ENCODE results near the gene ZCRB1.
A peak's percentile ranks its signal among the peaks of the same experiment; 100 is the strongest.

The ZCRB1 gene

GRCh38 chr12:42306297-42306696 lies 19.6 kb downstream of the ZCRB1 start:
- Mint-ChIP-seq H3K4me1 (ENCODE audit: low read depth) (peaks cover 1% of the 10 kb centered on the region), H3K9me3 (ENCODE audit: low read depth) (no peaks in the 10 kb centered on the region), H3K4me3 (no peak overlapping the region), H3K27me3 (no peaks in the 10 kb centered on the region), H3K27ac (no peak overlapping the region), H3K36me3 (peaks cover 2% of the 10 kb centered on the region)

DNA sequence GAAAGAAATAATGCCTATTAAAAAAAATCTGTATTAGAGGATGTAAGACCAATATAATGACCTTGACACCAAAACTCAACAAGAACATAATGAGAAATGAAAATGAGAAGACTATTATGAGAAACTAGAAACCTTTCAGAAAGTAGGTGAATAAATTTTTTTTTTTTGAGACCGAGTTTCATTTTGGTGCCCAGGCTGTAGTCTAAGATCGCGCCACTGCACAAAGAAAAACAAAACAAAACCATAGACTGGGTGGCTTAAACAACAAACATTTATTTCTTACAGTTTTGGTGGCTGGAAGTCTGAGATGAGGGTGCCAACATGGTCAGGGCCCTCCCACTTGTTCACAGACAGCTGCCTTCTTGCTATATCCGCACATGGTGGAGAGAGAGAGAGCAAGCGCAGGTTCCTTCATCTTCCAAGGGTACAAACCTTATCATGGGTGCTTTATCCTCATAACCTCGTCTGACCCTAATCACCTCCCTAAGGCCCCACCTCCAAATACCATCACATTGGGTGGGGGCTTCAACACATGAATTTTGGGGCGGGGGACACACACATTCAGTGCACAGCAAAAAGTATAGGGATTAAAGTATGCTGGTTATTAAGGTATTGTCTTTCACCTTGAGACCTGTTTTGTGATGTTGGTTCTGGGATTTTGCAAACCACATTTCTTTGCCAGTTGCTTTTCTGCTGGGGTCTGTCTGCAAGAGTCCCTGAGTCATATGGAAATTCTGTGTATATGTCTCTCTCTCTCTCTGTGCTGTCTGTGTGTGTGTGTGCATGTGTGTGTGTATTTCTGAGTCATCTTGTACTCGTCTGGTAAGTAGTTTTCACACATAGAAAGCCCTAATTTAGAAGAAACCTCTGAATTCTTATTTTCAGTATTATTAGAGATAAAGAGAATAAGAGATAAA lies 26.2 kb downstream of the ZCRB1 start:
- peaks cover 16% of the 10 kb centered on the region for H3K4me1 Mint-ChIP-seq (ENCODE audit: low read depth)
- no peaks in the 10 kb centered on the region for H3K36me3 Mint-ChIP-seq
- peak overlapping the region; percentile 93 for H3K27ac Mint-ChIP-seq
- H3K4me3 Mint-ChIP-seq = peak overlapping the region; percentile 6
- H3K27me3 Mint-ChIP-seq = no peaks in the 10 kb centered on the region
- no peaks in the 10 kb centered on the region for H3K9me3 Mint-ChIP-seq (ENCODE audit: low read depth)

- Mint-ChIP-seq H3K36me3 (no peaks in the 10 kb centered on the region), H3K4me1 (ENCODE audit: low read depth) (peaks cover 16% of the 10 kb centered on the region), H3K4me3 (no peak overlapping the region), H3K9me3 (ENCODE audit: low read depth) (no peaks in the 10 kb centered on the region), H3K27me3 (no peaks in the 10 kb centered on the region), H3K27ac (no peak overlapping the region)
Observed at GRCh38 chr12:42298887-42299286, 27.0 kb downstream of the ZCRB1 start.

DNA sequence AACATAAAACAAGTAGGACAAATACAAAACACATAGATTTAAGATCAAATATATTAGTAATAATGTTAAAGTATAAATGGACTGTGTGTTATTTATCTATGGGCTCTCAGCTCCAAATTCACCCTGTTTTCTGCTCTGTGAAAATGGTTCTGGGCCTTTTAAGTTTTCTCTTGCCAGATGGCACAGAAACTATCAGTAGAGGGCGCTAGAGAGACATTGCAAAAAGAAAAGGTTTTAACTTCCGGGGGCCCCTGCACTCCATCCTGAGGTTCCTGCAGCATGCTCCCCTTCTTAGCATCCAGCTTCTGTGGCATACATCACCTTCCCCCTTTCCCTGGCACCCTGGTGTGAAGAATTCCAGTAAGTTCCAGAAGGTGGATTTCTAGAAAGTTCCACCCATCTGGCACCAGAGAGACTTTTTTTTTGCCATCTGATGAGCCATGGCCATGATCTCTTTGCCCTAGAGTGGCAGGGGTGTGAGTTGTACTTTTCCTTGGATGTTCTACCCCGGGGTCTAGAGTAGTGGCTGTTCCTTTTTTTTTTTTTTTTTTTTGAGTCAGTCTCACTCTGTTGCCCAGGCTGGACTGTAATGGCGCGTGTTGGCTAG lies 29.3 kb downstream of the ZCRB1 start:
- Mint-ChIP-seq H3K36me3 (no peaks in the 10 kb centered on the region), H3K27me3 (no peaks in the 10 kb centered on the region), H3K9me3 (ENCODE audit: low read depth) (no peaks in the 10 kb centered on the region), H3K4me3 (no peak overlapping the region), H3K27ac (no peak overlapping the region), H3K4me1 (ENCODE audit: low read depth) (peaks cover 16% of the 10 kb centered on the region)

GRCh38 chr12:42291680-42292079 lies 34.2 kb downstream of the ZCRB1 start:
- H3K36me3 Mint-ChIP-seq = peaks cover 3% of the 10 kb centered on the region

DNA sequence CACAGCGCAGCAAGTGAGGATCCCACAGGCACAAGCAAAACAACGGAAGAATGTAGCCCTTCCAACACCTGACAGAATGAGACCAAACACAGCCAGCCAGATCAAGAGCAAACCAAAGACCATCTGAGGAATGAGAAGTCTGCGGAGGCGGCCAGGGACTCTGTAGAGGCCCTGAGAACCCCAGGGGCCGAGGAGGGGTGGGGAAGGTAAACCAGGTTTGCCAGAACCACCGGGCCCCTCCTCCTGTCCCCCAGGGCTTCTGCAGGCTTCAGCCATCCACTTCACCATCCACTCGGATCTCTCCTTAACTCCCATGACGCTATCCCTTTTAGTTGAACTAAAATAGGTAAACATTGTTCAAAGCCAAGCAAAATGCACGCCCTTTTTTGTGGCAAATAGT lies 37.4 kb downstream of the ZCRB1 start:
- no peaks in the 10 kb centered on the region for H3K9me3 Mint-ChIP-seq (ENCODE audit: low read depth)
- peaks cover 3% of the 10 kb centered on the region for H3K36me3 Mint-ChIP-seq
- H3K4me3 Mint-ChIP-seq = no peak overlapping the region
- H3K4me1 Mint-ChIP-seq (ENCODE audit: low read depth) = peaks cover 5% of the 10 kb centered on the region
- peaks cover 6% of the 10 kb centered on the region for H3K27me3 Mint-ChIP-seq
- H3K27ac Mint-ChIP-seq = no peak overlapping the region

More at GRCh38 chr12:42291680-42292079, 34.2 kb downstream of the ZCRB1 start:
- Mint-ChIP-seq H3K9me3 (ENCODE audit: low read depth) (no peaks in the 10 kb centered on the region), H3K4me1 (ENCODE audit: low read depth) (no peaks in the 10 kb centered on the region), H3K27ac (no peak overlapping the region), H3K4me3 (no peak overlapping the region), H3K27me3 (peaks cover 6% of the 10 kb centered on the region)

DNA sequence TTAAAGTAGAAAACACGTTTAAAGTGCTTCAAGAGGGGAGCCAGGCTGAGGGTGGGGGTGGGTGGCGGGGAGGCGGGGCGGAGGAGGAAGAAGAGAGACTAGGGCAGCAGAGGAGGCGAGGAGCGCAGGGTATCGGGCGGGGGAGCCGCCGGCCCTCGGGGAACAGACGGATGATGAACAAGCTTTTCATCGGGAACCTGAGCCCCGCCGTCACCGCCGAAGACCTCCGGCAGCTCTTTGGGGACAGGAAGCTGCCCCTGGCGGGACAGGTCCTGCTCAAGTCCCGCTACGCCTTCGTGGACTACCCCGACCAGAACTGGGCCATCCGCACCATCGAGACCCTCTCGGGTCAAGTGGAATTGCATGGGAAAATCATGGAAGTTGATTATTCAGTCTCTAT lies 39.2 kb downstream of the ZCRB1 start:
- H3K9me3 Mint-ChIP-seq (ENCODE audit: low read depth) = no peaks in the 10 kb centered on the region
- peaks cover 6% of the 10 kb centered on the region for H3K27me3 Mint-ChIP-seq
- H3K27ac Mint-ChIP-seq = no peak overlapping the region
- peaks cover 3% of the 10 kb centered on the region for H3K36me3 Mint-ChIP-seq
- peaks cover 5% of the 10 kb centered on the region for H3K4me1 Mint-ChIP-seq (ENCODE audit: low read depth)
- no peak overlapping the region for H3K4me3 Mint-ChIP-seq

DNA sequence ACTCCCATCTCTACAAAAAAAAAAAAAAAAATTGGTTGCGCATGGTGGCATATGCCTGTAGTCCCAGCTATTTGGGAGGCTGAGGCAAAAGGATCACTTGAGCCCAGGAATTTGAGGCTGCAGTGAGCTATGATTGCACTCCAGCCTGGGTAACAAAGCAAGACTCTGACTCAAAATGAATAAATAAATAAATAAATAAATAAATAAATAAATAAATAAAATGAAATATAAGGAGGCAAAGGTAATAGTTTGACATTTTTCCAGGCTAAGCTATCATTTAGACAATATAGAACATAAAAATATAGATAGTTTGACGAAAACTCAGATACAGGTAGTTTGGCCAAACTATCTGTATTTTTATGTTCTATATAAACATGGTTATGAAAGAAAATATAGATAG lies 40.5 kb downstream of the ZCRB1 start:
- H3K4me3 Mint-ChIP-seq = no peak overlapping the region
- no peaks in the 10 kb centered on the region for H3K9me3 Mint-ChIP-seq (ENCODE audit: low read depth)
- peaks cover 6% of the 10 kb centered on the region for H3K27me3 Mint-ChIP-seq
- H3K4me1 Mint-ChIP-seq (ENCODE audit: low read depth) = peaks cover 5% of the 10 kb centered on the region
- H3K27ac Mint-ChIP-seq = no peak overlapping the region
- H3K36me3 Mint-ChIP-seq = peaks cover 3% of the 10 kb centered on the region

GRCh38 chr12:42284876-42285275 lies 41.0 kb downstream of the ZCRB1 start:
- Mint-ChIP-seq H3K36me3 (peaks cover 3% of the 10 kb centered on the region), H3K4me1 (ENCODE audit: low read depth) (peaks cover 5% of the 10 kb centered on the region), H3K27me3 (peaks cover 6% of the 10 kb centered on the region), H3K27ac (no peak overlapping the region), H3K9me3 (ENCODE audit: low read depth) (no peaks in the 10 kb centered on the region), H3K4me3 (no peak overlapping the region)

GRCh38 chr12:42284157-42284556 lies 41.7 kb downstream of the ZCRB1 start:
- Mint-ChIP-seq H3K4me1 (ENCODE audit: low read depth) (peaks cover 5% of the 10 kb centered on the region), H3K4me3 (no peak overlapping the region), H3K27me3 (peaks cover 4% of the 10 kb centered on the region), H3K9me3 (ENCODE audit: low read depth) (no peaks in the 10 kb centered on the region), H3K36me3 (peaks cover 3% of the 10 kb centered on the region), H3K27ac (no peak overlapping the region)

- Mint-ChIP-seq H3K9me3 (ENCODE audit: low read depth) (no peaks in the 10 kb centered on the region), H3K27me3 (peaks cover 4% of the 10 kb centered on the region), H3K36me3 (peaks cover 3% of the 10 kb centered on the region), H3K27ac (no peak overlapping the region), H3K4me3 (no peak overlapping the region), H3K4me1 (ENCODE audit: low read depth) (peaks cover 5% of the 10 kb centered on the region)
Observed at GRCh38 chr12:42283739-42284138, 42.2 kb downstream of the ZCRB1 start.

DNA sequence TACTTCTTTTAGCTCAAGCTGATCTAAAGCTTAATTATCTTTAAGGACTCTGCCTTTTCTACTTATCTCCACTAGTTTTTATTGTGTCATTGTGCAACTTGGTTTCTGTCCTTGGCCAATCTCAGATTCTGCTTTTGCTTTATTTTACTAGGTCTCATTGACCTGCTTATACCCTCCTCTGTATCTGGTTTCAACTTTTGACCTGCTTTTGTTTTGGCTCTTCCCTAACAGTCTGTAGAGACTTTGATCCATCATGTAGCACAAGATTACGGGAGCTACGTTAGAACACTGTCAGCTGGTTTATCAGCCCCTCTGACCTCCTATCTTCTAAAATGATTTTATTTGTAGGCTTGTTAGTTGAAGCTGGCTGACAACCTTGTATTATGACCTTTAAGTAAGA lies 43.6 kb downstream of the ZCRB1 start:
- no peaks in the 10 kb centered on the region for H3K27me3 Mint-ChIP-seq
- peaks cover 5% of the 10 kb centered on the region for H3K4me1 Mint-ChIP-seq (ENCODE audit: low read depth)
- H3K36me3 Mint-ChIP-seq = peaks cover 2% of the 10 kb centered on the region
- H3K9me3 Mint-ChIP-seq (ENCODE audit: low read depth) = no peaks in the 10 kb centered on the region
- H3K4me3 Mint-ChIP-seq = no peak overlapping the region
- H3K27ac Mint-ChIP-seq = no peak overlapping the region

- no peak overlapping the region for H3K27ac Mint-ChIP-seq
- no peak overlapping the region for H3K4me3 Mint-ChIP-seq
- H3K36me3 Mint-ChIP-seq = peaks cover 2% of the 10 kb centered on the region
- H3K9me3 Mint-ChIP-seq (ENCODE audit: low read depth) = no peaks in the 10 kb centered on the region
- H3K27me3 Mint-ChIP-seq = no peaks in the 10 kb centered on the region
- H3K4me1 Mint-ChIP-seq (ENCODE audit: low read depth) = peaks cover 5% of the 10 kb centered on the region
Observed at GRCh38 chr12:42281844-42282243, 44.0 kb downstream of the ZCRB1 start.

DNA sequence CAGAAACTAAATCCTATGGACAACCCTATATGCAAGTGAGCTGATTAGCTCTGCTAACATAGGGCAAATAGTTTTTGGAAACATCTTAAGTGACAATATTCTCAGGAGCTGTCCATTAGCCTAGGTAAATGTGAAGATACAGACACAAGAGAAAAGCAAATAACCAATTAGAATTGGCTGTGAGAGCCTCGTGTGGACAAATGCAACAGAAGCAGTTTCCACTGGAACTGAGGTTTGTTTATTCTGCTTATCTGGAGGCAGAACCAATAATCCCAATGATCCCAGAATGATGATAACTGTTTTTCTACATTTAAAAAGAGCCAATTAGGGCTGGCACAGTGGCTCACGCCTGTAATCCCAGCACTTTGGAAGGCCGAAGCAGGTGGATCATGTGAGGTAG lies 44.6 kb downstream of the ZCRB1 start:
- Mint-ChIP-seq H3K4me1 (ENCODE audit: low read depth) (peaks cover 5% of the 10 kb centered on the region), H3K9me3 (ENCODE audit: low read depth) (no peaks in the 10 kb centered on the region), H3K36me3 (peaks cover 2% of the 10 kb centered on the region), H3K27ac (no peak overlapping the region), H3K4me3 (no peak overlapping the region), H3K27me3 (no peaks in the 10 kb centered on the region)

DNA sequence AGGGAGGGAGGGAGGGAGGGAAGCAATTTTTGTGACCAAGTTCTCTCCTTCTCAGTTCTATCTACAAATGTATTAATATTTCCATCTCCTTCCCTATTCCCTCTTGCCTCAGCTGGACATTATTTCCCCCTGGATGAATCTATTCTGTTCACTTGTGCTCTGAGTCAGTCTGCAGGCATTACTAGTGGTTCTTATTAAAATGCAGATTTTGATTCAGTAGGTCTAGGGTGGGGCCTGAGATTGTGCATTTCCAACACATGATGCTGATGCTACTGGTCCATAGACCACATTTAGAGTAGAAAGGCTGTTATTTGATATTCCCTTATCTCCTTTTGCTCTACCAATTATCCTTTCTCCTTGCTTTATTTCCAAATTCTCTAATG lies 47.8 kb downstream of the ZCRB1 start:
- Mint-ChIP-seq H3K4me1 (ENCODE audit: low read depth) (no peaks in the 10 kb centered on the region), H3K4me3 (no peak overlapping the region), H3K9me3 (ENCODE audit: low read depth) (no peaks in the 10 kb centered on the region), H3K36me3 (peaks cover 2% of the 10 kb centered on the region), H3K27me3 (no peaks in the 10 kb centered on the region), H3K27ac (no peak overlapping the region)
